Peyer's patch (tissue), 4 donors: ENCODE results near the gene TSHB. TPM values are rescaled to one million over a fixed set of nuclear protein-coding genes. Genes with fewer than 3 reads are reported as not detected.

Source experiments
- DNase-seq, 3 donors: peaks; one replicate each; pipeline ENCODE4 v3.0.0-alpha.2; 2017 to 2019
- H3K27ac ChIP-seq, 4 donors: fragments of 200-600 bp; sonication (generic); one replicate each; pipeline ENCODE4 v1.5.1; 2016 to 2019
- H3K27me3 ChIP-seq, 2 donors: fragments of 200-600 bp; sonication (generic); one replicate each; pipeline ENCODE4 v1.5.1; 2019
- H3K36me3 ChIP-seq, 3 donors: fragments of 200-600 bp; sonication (generic); one replicate each; pipeline ENCODE4 v1.5.1; 2016 to 2019
- H3K4me1 ChIP-seq, 4 donors: fragments of 200-600 bp; sonication (generic); one replicate each; pipeline ENCODE4 v1.5.1; 2016 to 2019
- H3K4me3 ChIP-seq, 4 donors: fragments of 200-600 bp; sonication (generic); 1 replicate in 3 of 4; 2 replicates in 1 of 4; pipeline ENCODE4 v1.5.1; 2016 to 2019; ENCODE audit warnings: mild to moderate bottlenecking in 1 of 4
- H3K9me3 ChIP-seq, 4 donors: fragments of 200-600 bp; sonication (generic); one replicate each; pipeline ENCODE4 v1.5.1; 2016 to 2019; ENCODE audit warnings: mild to moderate bottlenecking in 1 of 4
- CTCF ChIP-seq, 6 experiments: fragments of 450-650 bp in 4 of 6; fragments of 200-600 bp in 2 of 6; sonication (generic) in 1 of 6; IDR thresholded peaks; one replicate each; pipeline ENCODE4 v1.5.1; 2017 to 2019; ENCODE audit warnings: antibody characterized with exemption in 6 of 6, mild to moderate bottlenecking in 3 of 6, moderate library complexity in 1 of 6
- POLR2A ChIP-seq, 2 donors: fragments of 450-650 bp; IDR thresholded peaks; one replicate each; pipeline ENCODE4 v1.5.1; 2017; ENCODE audit warnings: antibody characterized with exemption in 2 of 2, mild to moderate bottlenecking in 2 of 2, moderate library complexity in 2 of 2
- total RNA-seq, 4 donors: library from RNA; depleted of rRNA; stranded (reverse); fragments of >200 nt; gene quantifications; one replicate each; pipeline ENCODE4 v1.1.0, GENCODE V29; 2016

TSHB gene
- total RNA-seq, 4 donors from 2014 or later = not detected

GRCh38 chr1:115046751-115047150 is 17.1 kb downstream of the TSHB start:
- no peaks in the 10 kb centered on the region for H3K9me3 ChIP-seq
- no peak overlapping the region for H3K27ac ChIP-seq
- H3K36me3 ChIP-seq = no peaks in the 10 kb centered on the region
- H3K4me3 ChIP-seq = no peak overlapping the region
- H3K27me3 ChIP-seq = no peaks in the 10 kb centered on the region
- H3K4me1 ChIP-seq = no peaks in the 10 kb centered on the region
- no peak for DNase-seq
- TF ChIP-seq CTCF (IDR thresholded peaks at IDR 0.05) (no peak), POLR2A (IDR thresholded peaks at IDR 0.05) (no peak)

- Histone ChIP-seq H3K27me3 (no peaks in the 10 kb centered on the region), H3K4me3 (no peak overlapping the region), H3K36me3 (no peaks in the 10 kb centered on the region), H3K4me1 (no peaks in the 10 kb centered on the region), H3K27ac (no peak overlapping the region), H3K9me3 (no peaks in the 10 kb centered on the region)
- no peak for DNase-seq
- TF ChIP-seq CTCF (IDR thresholded peaks at IDR 0.05) = no peak
- no peak for TF ChIP-seq POLR2A (IDR thresholded peaks at IDR 0.05)
These were observed 22.2 kb downstream of the TSHB start for GRCh38 chr1:115051850-115052249.

- no peak for TF ChIP-seq POLR2A (IDR thresholded peaks at IDR 0.05)
- TF ChIP-seq CTCF (IDR thresholded peaks at IDR 0.05) = peak; percentile 53 to 85 (median 78)
- Histone ChIP-seq H3K9me3 (no peaks in the 10 kb centered on the region), H3K4me1 (no peaks in the 10 kb centered on the region), H3K27ac (no peak overlapping the region), H3K27me3 (no peaks in the 10 kb centered on the region), H3K36me3 (no peaks in the 10 kb centered on the region), H3K4me3 (no peak overlapping the region)
- peak in 2 of 3 donors; percentile 54 to 88 for DNase-seq
These were observed 22.9 kb downstream of the TSHB start for GRCh38 chr1:115052454-115053083.

GRCh38 chr1:115056395-115056798 is 26.8 kb downstream of the TSHB start:
- Histone ChIP-seq H3K36me3 (no peaks in the 10 kb centered on the region), H3K4me3 (peak overlapping the region in 1 of 4 donors; percentile 2), H3K27ac (peak overlapping the region in 2 of 4 donors; percentile 9 to 23), H3K9me3 (no peaks in the 10 kb centered on the region), H3K4me1 (no peaks in the 10 kb centered on the region), H3K27me3 (no peaks in the 10 kb centered on the region)
- TF ChIP-seq POLR2A (IDR thresholded peaks at IDR 0.05) (no peak), CTCF (IDR thresholded peaks at IDR 0.05) (no peak)
- DNase-seq = no peak

DNA sequence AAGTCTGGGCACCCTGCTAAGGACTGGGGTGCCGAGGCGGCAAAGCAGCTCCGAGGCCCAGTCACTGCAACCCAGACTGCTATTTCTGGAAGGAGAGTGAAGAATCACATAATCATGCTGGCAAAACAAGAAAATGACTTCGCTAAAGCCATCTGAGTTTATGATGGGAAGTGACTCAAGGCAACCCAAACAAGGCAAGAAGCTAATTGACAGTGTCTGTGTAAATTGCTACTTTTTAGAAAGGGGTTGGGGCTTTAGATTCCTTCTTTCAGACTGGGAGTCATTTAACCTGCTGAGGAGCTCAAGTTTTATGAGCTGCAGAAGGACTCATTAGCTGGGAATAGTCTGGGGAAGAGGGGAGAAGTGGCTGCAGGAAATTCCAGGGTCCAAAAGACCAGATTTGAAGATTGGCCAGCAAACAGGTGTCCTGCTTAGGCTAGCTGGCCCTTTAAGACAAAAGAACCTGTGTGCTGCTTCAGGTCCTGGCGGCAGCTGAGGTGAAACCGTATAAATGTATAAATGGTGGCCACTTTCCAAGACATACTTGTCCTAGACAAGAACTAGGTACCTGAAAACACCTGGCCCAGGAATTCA is 28.1 kb downstream of the TSHB start:
- Histone ChIP-seq H3K9me3 (no peaks in the 10 kb centered on the region), H3K4me1 (peaks cover 0 to 10% (median 0%) of the 10 kb centered on the region in 4 donors), H3K36me3 (no peaks in the 10 kb centered on the region), H3K4me3 (no peak overlapping the region), H3K27ac (no peak overlapping the region), H3K27me3 (no peaks in the 10 kb centered on the region)
- TF ChIP-seq CTCF (IDR thresholded peaks at IDR 0.05) (no peak), POLR2A (IDR thresholded peaks at IDR 0.05) (no peak)
- no peak for DNase-seq
